NB4 (cell line): Measurements from ENCODE around the gene VAMP2.

Source experiments
- CTCF ChIP-seq: IDR thresholded peaks from one replicate; pipeline ENCODE4 v1.5.1; 2012; ENCODE audit warnings: low read depth, low read length
- MAX ChIP-seq: IDR thresholded peaks from 2 replicates; pipeline ENCODE4 v1.6.1; 2011; ENCODE audit warnings: low read depth, low read length
- MYC ChIP-seq: IDR thresholded peaks from 2 replicates; pipeline ENCODE4 v1.6.1; 2011; ENCODE audit warnings: low read depth, low read length
- POLR2A ChIP-seq: IDR thresholded peaks from 2 replicates; pipeline ENCODE4 v1.6.1; 2011; ENCODE audit warnings: mild to moderate bottlenecking; ENCODE audit not compliant: insufficient read length; ENCODE audit errors: extremely low read depth

- TF ChIP-seq CTCF (no peak), MYC (no peak), MAX (no peak), POLR2A (no peak)
Measured at GRCh38 chr17:8161289-8162232, 1.2 kb downstream of the VAMP2 start.
